ENCODE data around the gene LHFPL4. TPM values are rescaled to one million over a fixed set of nuclear protein-coding genes. Genes with fewer than 3 reads are reported as not detected.

LHFPL4 gene
- polyA plus RNA-seq, 2 of the 4 experiments (the other 2 are of a cell fraction), result 0.08 to 0.39 TPM

GRCh38 chr3:9553948-9554513, 409 bp upstream of the LHFPL4 start:
- ATAC-seq (peak in 1 of 2 experiments; percentile 45; a peak in 3 of 6 replicates), FAIRE-seq (no peak), DNase-seq (ENCODE audit: low read depth in 1 of 2, low spot score in 1 of 2) (no peak)
- ChIA-PET POLR2A (no interaction called here), CTCF (no interaction called here)
- Histone ChIP-seq H3K27ac (no peak overlapping the region), H3K4me1 (no peaks in the 10 kb centered on the region; the same call in 2 of the 3 replicates), H3K4me2 (peak overlapping the region; percentile 75), H3K9me3 (no peaks in the 10 kb centered on the region), H3K4me3 (peak overlapping the region; percentile 42)
- no peak for TF ChIP-seq PBX3 (IDR thresholded peaks at IDR 0.05)
- TF ChIP-seq ZSCAN20 (CRISPR knock-in tag; IDR thresholded peaks at IDR 0.05), result no peak
- WGBS (ENCODE audit: missing lambda C conversion rate), result 30% methylated on average over 9 of the region's 12 CpGs

- 58% methylated on average over 50 of the region's 57 CpGs for WGBS (ENCODE audit: missing lambda C conversion rate)
- Histone ChIP-seq H3K27ac (no peak overlapping the region), H3K4me2 (no peak overlapping the region), H3K4me3 (no peak overlapping the region), H3K9me3 (no peaks in the 10 kb centered on the region), H3K4me1 (no peaks in the 10 kb centered on the region; the same call in 2 of the 3 replicates)
- ChIA-PET POLR2A (no interaction called here), CTCF (interaction anchor here (0.6 to 1.2 kb wide), 3 partner anchors 147 to 222 kb away, joined by 3 to 4 read pairs (median 3); no protein-coding TSS in a partner anchor)
- ATAC-seq (peak; percentile 26 to 29; a peak in 3 of 6 replicates), FAIRE-seq (no peak), DNase-seq (ENCODE audit: low read depth in 1 of 2, low spot score in 1 of 2) (peak in 1 of 2 experiments; percentile 49)
- TF ChIP-seq ESRRA (IDR thresholded peaks at IDR 0.05; ENCODE audit: borderline replicate concordance, low read length) (no peak), EHMT2 (IDR thresholded peaks at IDR 0.05; ENCODE audit: low read depth) (peak; percentile 89), REST (IDR thresholded peaks at IDR 0.05) (peak; percentile 96)
Measured at GRCh38 chr3:9552252-9552999, 1.2 kb downstream of the LHFPL4 start.

- ATAC-seq, result no peak
- Histone ChIP-seq H3K9me3 (no peaks in the 10 kb centered on the region), H3K4me2 (no peak overlapping the region), H3K27ac (no peak overlapping the region), H3K4me1 (no peaks in the 10 kb centered on the region; the same call in 2 of the 3 replicates), H3K4me3 (no peak overlapping the region)
- CTCF ChIA-PET, result no interaction called here
- POLR2A ChIA-PET, result no interaction called here
- WGBS (ENCODE audit: missing lambda C conversion rate), result 46% methylated on average over 1 of the region's 1 CpG
- no peak for FAIRE-seq
- DNase-seq (ENCODE audit: low read depth in 1 of 2, low spot score in 1 of 2), result no peak
- TF ChIP-seq HMGXB4 (CRISPR knock-in tag; IDR thresholded peaks at IDR 0.05; ENCODE audit: borderline replicate concordance) (no peak), TFCP2L1 (CRISPR knock-in tag; IDR thresholded peaks at IDR 0.05) (no peak), MYC (IDR thresholded peaks at IDR 0.05; ENCODE audit: borderline replicate concordance, low read length) (no peak), HEYL (CRISPR knock-in tag; IDR thresholded peaks at IDR 0.05) (no peak), RAD21 (conservative IDR thresholded peaks at IDR 0.05 in 1 of 2, IDR thresholded peaks at IDR 0.05 in 1 of 2) (no peak), HES2 (IDR thresholded peaks at IDR 0.05) (no peak), ELK1 (IDR thresholded peaks at IDR 0.05; ENCODE audit: low read depth, low read length) (no peak), NR3C1 (IDR thresholded peaks at IDR 0.05) (no peak), E2F6 (IDR thresholded peaks at IDR 0.05; ENCODE audit: borderline replicate concordance, low read depth) (no peak), FOSB (CRISPR knock-in tag; IDR thresholded peaks at IDR 0.05) (no peak), JUNB (IDR thresholded peaks at IDR 0.05) (no peak), CTCF (IDR thresholded peaks at IDR 0.05) (no peak), SMC3 (IDR thresholded peaks at IDR 0.05) (no peak), RFX5 (IDR thresholded peaks at IDR 0.05) (no peak), TP53 (CRISPR knock-in tag; IDR thresholded peaks at IDR 0.05) (no peak)
Measured at GRCh38 chr3:9550999-9551398, 2.6 kb downstream of the LHFPL4 start.
